Stimulated activated CD4-positive, alpha-beta T cell treated with anti-CD3 and anti-CD28 coated beads, Interleukin-1b, Interleukin-23, amount 100 ng/mL, for 1 hour (primary cell): ENCODE results near the gene FXR1.

Source experiments
- DNase-seq, 2 donors: peaks; one replicate each; pipeline ENCODE4 v3.0.0-alpha.2; 2020; ENCODE audit warnings: low read depth in 2 of 2

Gene FXR1

GRCh38 chr3:181007262-181007661 lies 94.8 kb downstream of the FXR1 start:
- DNase-seq, result no peak

GRCh38 chr3:181008796-181009195 lies 96.3 kb downstream of the FXR1 start:
- DNase-seq, result no peak

GRCh38 chr3:181009225-181009624 lies 96.8 kb downstream of the FXR1 start:
- DNase-seq, result no peak

- DNase-seq, result no peak
Observed at GRCh38 chr3:181017690-181018089, 105.2 kb downstream of the FXR1 start.

DNA sequence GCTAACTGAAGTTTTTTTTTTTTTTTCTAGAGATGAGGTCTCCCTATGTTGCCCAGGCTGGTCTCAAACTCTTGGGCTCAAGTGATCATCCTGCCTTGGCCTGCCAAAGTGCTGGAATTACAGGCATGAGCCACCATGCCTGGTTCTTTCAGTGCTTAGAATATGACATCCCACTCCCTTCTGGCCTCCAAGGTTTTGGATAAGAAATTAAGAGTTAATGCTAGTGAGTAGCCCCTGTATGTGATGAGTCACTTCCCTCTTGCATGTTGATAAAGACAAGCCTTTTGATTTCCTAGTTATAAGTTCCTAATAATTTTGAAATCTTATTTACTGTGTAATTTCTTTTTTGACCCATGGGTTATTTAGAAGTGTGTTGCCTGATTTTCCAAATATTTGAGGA lies 112.7 kb downstream of the FXR1 start:
- no peak for DNase-seq

DNA sequence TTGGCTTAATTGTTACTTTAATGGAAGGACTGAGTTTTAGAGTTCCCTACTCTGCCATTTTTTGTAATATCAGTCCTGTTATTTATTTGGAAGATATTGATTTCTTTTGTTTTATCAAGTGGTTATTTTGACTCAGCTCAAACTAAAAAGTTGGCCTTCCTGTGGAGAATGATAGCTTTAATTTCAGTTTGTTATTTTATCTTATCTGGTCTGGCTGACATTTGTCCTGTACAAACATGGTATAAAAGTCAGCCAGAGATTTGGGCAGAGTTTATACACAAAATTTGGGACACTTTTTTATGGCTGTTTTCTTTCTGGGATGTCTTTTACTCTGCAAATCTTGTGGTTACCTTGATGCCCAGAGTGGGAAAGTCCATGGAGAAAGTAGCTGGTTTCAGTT lies 118.5 kb downstream of the FXR1 start:
- DNase-seq, result no peak
